Right atrium auricular region (tissue), 2 donors: ENCODE measurements around the gene SSTR5. TPM values are rescaled to one million over a fixed set of nuclear protein-coding genes. Genes with fewer than 3 reads are reported as not detected.

ENCODE experiments used
- DNase-seq: peaks from one replicate; pipeline ENCODE4 v3.0.0-alpha.2; 2019; ENCODE audit warnings: low spot score
- H3K27ac ChIP-seq, 2 donors: fragments of 200-600 bp; sonication (generic); 1 replicate in 1 of 2; 2 replicates in 1 of 2; pipeline ENCODE4 v1.5.1; 2016 to 2019
- H3K27me3 ChIP-seq, 2 donors: fragments of 200-600 bp; sonication (generic); one replicate each; pipeline versions ENCODE4 v1.5.1 to v1.6.0; 2017 to 2019
- H3K36me3 ChIP-seq: fragments of 200-600 bp; sonication (generic); one replicate; pipeline ENCODE4 v1.5.1; 2016
- H3K4me1 ChIP-seq, 2 donors: fragments of 200-600 bp; sonication (generic); one replicate each; pipeline versions ENCODE4 v1.5.1 to v1.6.0; 2017 to 2019
- H3K4me3 ChIP-seq, 2 donors: fragments of 200-600 bp; sonication (generic); 1 replicate in 1 of 2; 2 replicates in 1 of 2; pipeline ENCODE4 v1.5.1; 2017 to 2019; ENCODE audit warnings: mild to moderate bottlenecking in 1 of 2, moderate library complexity in 1 of 2
- H3K9me3 ChIP-seq, 2 donors: fragments of 200-600 bp; sonication (generic); one replicate each; pipeline ENCODE4 v1.5.1; 2019
- total RNA-seq, 2 donors: library from RNA; depleted of rRNA; stranded (reverse); fragments of >200 nt; gene quantifications; one replicate each; pipeline ENCODE4 v1.1.0, GENCODE V29; 2016
- TF ChIP-seq, protein P1 (sequence below), 2 donors: fragments of 200-600 bp; sonication (generic); IDR thresholded peaks; one replicate each; pipeline ENCODE4 v1.5.1; 2019; ENCODE audit warnings: antibody characterized with exemption in 2 of 2

Gene SSTR5
- total RNA-seq, 2 donors from 2014 or later = 2.7 to 14.1 TPM

DNA sequence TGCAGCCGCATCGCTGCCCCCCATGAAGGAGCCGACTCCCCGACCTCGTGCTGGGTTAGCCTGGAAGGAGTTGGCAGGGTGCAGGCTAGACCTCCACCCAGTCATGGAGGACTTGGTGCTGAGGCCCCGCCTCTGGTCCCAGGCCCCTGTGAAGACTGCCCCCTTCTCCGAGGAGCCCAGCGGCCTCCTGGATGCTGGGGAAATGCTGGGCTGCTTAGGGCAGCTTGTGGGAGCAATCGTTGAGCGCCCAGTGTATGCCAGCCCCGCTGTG lies 1.8 kb downstream of the SSTR5 start:
- Histone ChIP-seq H3K27me3 (peaks cover 0 to 26% of the 10 kb centered on the region in 2 donors), H3K4me3 (no peak overlapping the region), H3K9me3 (no peaks in the 10 kb centered on the region), H3K4me1 (peaks cover 0 to 3% of the 10 kb centered on the region in 2 donors), H3K27ac (no peak overlapping the region), H3K36me3 (no peaks in the 10 kb centered on the region)
- DNase-seq = no peak
- TF ChIP-seq, protein P1, sequence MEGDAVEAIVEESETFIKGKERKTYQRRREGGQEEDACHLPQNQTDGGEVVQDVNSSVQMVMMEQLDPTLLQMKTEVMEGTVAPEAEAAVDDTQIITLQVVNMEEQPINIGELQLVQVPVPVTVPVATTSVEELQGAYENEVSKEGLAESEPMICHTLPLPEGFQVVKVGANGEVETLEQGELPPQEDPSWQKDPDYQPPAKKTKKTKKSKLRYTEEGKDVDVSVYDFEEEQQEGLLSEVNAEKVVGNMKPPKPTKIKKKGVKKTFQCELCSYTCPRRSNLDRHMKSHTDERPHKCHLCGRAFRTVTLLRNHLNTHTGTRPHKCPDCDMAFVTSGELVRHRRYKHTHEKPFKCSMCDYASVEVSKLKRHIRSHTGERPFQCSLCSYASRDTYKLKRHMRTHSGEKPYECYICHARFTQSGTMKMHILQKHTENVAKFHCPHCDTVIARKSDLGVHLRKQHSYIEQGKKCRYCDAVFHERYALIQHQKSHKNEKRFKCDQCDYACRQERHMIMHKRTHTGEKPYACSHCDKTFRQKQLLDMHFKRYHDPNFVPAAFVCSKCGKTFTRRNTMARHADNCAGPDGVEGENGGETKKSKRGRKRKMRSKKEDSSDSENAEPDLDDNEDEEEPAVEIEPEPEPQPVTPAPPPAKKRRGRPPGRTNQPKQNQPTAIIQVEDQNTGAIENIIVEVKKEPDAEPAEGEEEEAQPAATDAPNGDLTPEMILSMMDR (IDR thresholded peaks at IDR 0.05) = no peak

DNA sequence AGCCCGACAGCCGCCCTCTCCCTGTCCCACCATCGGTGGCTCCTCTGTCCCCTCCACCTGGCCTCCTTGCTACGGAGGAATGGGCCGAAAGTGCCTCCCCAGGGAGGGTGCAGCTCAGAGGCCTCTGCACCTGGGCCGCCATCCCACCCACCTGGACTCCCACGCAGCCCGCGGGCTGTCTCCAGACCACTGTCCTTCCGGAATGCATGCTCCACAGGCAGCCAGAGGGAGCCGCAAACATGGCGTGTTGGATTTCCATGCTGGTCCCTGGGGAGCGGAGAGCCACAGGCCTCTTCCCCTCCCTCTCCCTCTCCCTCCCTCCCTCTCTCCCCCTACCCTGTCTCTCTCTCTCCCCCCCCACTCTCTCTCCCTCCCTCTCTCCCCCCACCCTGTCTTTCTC lies 3.0 kb downstream of the SSTR5 start:
- H3K9me3 ChIP-seq = no peaks in the 10 kb centered on the region
- no peak overlapping the region for H3K4me3 ChIP-seq
- peaks cover 0 to 3% of the 10 kb centered on the region in 2 donors for H3K4me1 ChIP-seq
- TF ChIP-seq, protein P1 (IDR thresholded peaks at IDR 0.05) = no peak
- no peak for DNase-seq
- H3K27ac ChIP-seq = no peak overlapping the region
- H3K27me3 ChIP-seq = peaks cover 0 to 26% of the 10 kb centered on the region in 2 donors
- H3K36me3 ChIP-seq = no peaks in the 10 kb centered on the region

DNA sequence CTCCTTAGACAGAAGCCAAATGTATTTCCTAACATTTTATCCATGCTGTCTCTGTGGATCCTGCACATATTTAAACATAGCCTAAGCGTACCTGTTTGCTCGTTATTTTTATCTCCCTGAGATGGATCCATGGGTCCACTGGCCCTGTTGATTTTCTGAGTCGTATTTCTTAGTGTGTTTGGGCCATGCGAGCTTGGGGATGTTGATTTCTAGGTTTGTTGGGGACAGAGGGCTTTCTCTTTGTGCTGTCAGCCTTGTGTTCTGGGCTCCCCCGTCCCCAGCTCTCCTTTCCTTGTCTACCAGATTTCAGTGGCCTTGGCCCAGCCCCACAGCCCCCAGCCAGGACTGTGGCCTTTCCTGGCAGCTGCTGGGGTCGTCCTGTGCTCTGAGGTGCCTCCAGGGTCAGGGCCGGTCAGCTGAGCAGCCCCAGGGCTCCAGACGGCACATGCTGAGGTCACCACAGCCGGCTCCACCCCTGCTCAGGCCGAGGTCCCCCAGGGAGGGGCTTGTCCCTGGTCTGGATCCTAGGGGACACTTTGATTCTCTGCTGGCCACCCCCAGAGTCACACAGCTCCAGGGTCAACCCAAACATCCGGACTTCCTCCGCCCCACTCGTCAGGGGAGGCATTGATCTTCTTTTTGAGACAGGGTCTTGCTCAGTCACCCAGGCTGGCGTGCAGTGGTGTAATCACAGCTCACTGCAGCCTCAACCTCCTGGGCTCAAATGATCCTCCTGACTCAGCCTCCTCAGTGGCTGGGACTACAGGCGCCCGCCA lies 4.4 kb downstream of the SSTR5 start:
- H3K27me3 ChIP-seq = peaks cover 0 to 13% of the 10 kb centered on the region in 2 donors

DNA sequence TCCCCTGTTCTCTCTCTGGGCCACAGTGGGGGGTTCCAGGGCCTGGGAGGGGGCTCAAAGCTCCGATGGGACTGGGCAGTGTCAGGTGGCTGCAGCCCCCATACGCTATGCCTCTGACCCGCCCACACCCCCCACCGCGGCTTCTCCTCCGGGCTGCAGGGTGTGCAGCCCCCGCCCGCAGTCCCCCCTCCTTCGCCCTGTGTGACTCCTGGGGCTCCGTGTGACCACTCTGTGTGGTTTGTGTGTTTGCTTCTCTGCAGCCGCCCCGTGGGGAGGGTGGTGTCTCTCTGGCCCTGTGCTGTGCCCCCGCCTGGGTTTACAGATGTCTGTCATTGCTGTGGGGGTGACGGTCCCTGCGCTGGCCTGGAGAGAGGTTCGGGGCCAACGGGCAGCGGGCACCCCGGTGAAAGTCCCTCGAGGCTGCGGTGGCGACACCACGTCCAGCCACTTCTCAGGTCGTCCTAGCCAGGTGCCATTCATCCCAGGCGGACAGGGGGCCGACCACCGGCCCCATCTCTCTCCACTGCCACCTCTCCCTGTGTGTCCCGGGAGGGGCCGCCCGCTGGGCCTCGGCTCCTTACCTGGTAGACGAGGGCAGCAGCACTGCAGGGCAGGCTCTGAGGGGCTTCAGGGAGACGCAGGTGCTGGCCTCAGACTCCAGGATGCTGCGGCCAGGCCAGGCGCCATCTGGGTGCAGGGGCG lies 5.5 kb downstream of the SSTR5 start:
- no peaks in the 10 kb centered on the region for H3K36me3 ChIP-seq
- no peak overlapping the region for H3K27ac ChIP-seq
- TF ChIP-seq, protein P1 (IDR thresholded peaks at IDR 0.05) = no peak
- no peak overlapping the region for H3K4me3 ChIP-seq
- H3K27me3 ChIP-seq = peaks cover 0 to 4% of the 10 kb centered on the region in 2 donors
- no peaks in the 10 kb centered on the region for H3K9me3 ChIP-seq
- DNase-seq = no peak
- no peaks in the 10 kb centered on the region for H3K4me1 ChIP-seq

More for the DNA sequence above, 4.4 kb downstream of the SSTR5 start:
- no peak overlapping the region for H3K4me3 ChIP-seq
- H3K4me1 ChIP-seq = no peaks in the 10 kb centered on the region
- H3K9me3 ChIP-seq = no peaks in the 10 kb centered on the region
- no peak overlapping the region for H3K27ac ChIP-seq
- H3K36me3 ChIP-seq = no peaks in the 10 kb centered on the region
- no peak for DNase-seq
- TF ChIP-seq, protein P1 (IDR thresholded peaks at IDR 0.05) = no peak

DNA sequence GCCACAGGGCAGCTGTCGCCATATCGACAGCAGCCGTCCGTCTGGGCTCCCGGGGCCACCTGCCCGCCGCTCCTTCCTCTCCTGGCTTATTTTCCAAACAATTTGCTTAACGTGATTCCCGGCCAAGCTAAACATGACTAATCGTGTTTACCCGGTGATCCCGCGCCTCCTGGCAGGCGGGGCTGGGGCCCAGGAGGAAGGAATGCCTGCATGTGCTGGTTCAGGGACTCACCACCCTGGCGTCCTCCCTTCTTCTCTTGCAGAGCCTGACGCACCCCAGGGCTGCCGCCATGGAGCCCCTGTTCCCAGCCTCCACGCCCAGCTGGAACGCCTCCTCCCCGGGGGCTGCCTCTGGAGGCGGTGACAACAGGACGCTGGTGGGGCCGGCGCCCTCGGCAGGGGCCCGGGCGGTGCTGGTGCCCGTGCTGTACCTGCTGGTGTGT lies 6.1 kb downstream of the SSTR5 start:
- peaks cover 0 to 4% of the 10 kb centered on the region in 2 donors for H3K27me3 ChIP-seq
- H3K4me1 ChIP-seq = no peaks in the 10 kb centered on the region
- H3K36me3 ChIP-seq = no peaks in the 10 kb centered on the region
- TF ChIP-seq, protein P1 (IDR thresholded peaks at IDR 0.05) = no peak
- no peak overlapping the region for H3K4me3 ChIP-seq
- H3K27ac ChIP-seq = no peak overlapping the region
- DNase-seq = no peak
- H3K9me3 ChIP-seq = no peaks in the 10 kb centered on the region
